Measurements from ENCODE around the gene PIGQ. TPM values are rescaled to one million over a fixed set of nuclear protein-coding genes. Genes with fewer than 3 reads are reported as not detected.

PIGQ gene
- total RNA-seq, 1 experiment from 2014 or later, result 72.5 TPM

DNA sequence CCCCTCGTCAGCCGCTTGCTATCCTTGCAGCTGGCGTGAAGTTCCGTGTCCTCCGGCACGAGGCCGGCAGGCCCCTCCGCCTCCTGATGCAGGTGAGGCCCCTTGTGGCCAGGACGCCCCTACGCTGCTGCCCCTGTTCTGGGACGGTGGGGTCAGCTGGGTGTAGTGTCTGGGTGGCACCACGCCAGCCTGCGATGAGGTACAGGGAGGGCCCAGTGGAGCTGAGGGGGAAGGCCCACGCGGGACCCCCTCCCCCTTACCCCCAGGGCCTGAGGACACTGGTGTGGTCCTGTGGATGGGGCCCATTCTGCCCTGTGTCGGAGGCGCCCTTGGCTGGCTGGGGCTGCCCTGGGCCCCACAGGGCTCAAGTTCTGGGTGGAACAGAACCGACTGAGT is 12.4 kb downstream of the PIGQ start:
- no peaks in the 10 kb centered on the region for H3K9me2 ChIP-seq (ENCODE audit: insufficient read depth)
- no peak overlapping the region for H3K4me3 ChIP-seq
- POLR2A ChIA-PET (ENCODE audit: unreplicated experiment), result no interaction called here
- no peaks in the 10 kb centered on the region; the same call in none of the 2 replicates for H4K20me1 ChIP-seq (ENCODE audit: insufficient read depth)
- H3K4me2 ChIP-seq, result no peak overlapping the region
- no peaks in the 10 kb centered on the region for H3K9me3 ChIP-seq (ENCODE audit: insufficient read depth, low read depth)
- H3K27ac ChIP-seq, result no peak overlapping the region
- CTCF ChIA-PET, result no interaction called here
- no peaks in the 10 kb centered on the region for H3K4me1 ChIP-seq (replicated peaks; ENCODE audit: insufficient read depth)
- H3K79me2 ChIP-seq (ENCODE audit: low read depth), result peaks cover 4% of the 10 kb centered on the region; the same call in 1 of the 2 replicates
- no peaks in the 10 kb centered on the region for H3K27me3 ChIP-seq (ENCODE audit: insufficient read depth, low read depth)
- no peak for DNase-seq
- TF ChIP-seq CTCF (conservative IDR thresholded peaks at IDR 0.05), result no peak
- TF ChIP-seq EZH2 (IDR thresholded peaks at IDR 0.05; ENCODE audit: low read depth), result no peak
- no peaks in the 10 kb centered on the region for H3K36me3 ChIP-seq (ENCODE audit: low read depth)
- no peak overlapping the region for H2AFZ ChIP-seq
- intact Hi-C loops (cut with micrococcal nuclease; ENCODE audit: unreplicated experiment), result no loop called here
- peaks cover under 1% of the 10 kb centered on the region; the same call in 1 of the 2 replicates for H3F3A ChIP-seq (ENCODE audit: insufficient read depth, low read depth)
- BruUV-seq (replicated peaks), result no TSS peak

DNA sequence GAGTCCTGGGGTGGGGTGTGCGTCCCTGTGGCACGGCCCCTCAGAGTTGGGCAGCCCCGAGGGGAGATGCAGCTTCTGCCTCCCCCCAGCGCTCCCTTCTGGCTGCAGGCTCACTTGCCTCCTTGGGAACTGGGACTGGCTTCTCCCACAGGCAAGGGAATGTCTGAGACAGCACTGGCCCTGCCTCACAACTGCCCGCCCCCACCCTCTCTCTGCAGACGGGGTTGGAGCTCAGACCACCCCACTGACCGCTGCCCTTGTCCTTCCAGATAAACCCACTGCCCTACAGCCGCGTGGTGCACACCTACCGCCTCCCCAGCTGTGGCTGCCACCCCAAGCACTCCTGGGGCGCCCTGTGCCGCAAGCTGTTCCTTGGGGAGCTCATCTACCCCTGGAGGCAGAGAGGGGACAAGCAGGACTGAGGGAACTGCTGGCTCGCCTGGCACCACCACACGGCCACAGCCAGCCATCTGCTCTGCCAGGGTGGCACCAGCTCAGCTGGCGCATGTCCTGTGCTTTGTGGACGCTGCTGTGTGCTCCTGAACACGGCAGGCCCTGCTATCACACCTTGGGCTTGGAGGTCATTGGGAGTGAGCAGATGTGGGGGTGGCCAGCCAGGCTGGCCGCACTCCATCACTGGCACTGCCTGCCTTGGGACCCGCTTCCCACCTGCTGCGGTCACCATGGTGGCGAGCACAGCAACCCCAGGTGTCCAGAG is 13.0 kb downstream of the PIGQ start:
- no peak overlapping the region for H3K27ac ChIP-seq
- H2AFZ ChIP-seq, result no peak overlapping the region
- peaks cover 6% of the 10 kb centered on the region; the same call in 1 of the 2 replicates for H3F3A ChIP-seq (ENCODE audit: insufficient read depth, low read depth)
- H3K36me3 ChIP-seq (ENCODE audit: low read depth), result no peaks in the 10 kb centered on the region
- ChIA-PET CTCF (no interaction called here), POLR2A (ENCODE audit: unreplicated experiment) (no interaction called here)
- no peak overlapping the region for H3K4me2 ChIP-seq
- TF ChIP-seq EZH2 (IDR thresholded peaks at IDR 0.05; ENCODE audit: low read depth) (no peak), CTCF (conservative IDR thresholded peaks at IDR 0.05) (0 out of 2 replicates have a peak, but pooled peaks have one; percentile 19)
- no peaks in the 10 kb centered on the region for H3K27me3 ChIP-seq (ENCODE audit: insufficient read depth, low read depth)
- no peak for DNase-seq
- H3K79me2 ChIP-seq (ENCODE audit: low read depth), result peaks cover 10% of the 10 kb centered on the region
- no peaks in the 10 kb centered on the region for H3K9me3 ChIP-seq (ENCODE audit: insufficient read depth, low read depth)
- peaks cover 3% of the 10 kb centered on the region for H3K4me1 ChIP-seq (replicated peaks; ENCODE audit: insufficient read depth)
- H3K4me3 ChIP-seq, result no peak overlapping the region
- intact Hi-C loops (cut with micrococcal nuclease; ENCODE audit: unreplicated experiment), result no loop called here
- H4K20me1 ChIP-seq (ENCODE audit: insufficient read depth), result no peaks in the 10 kb centered on the region; the same call in none of the 2 replicates
- no TSS peak for BruUV-seq (replicated peaks)
- no peaks in the 10 kb centered on the region for H3K9me2 ChIP-seq (ENCODE audit: insufficient read depth)

DNA sequence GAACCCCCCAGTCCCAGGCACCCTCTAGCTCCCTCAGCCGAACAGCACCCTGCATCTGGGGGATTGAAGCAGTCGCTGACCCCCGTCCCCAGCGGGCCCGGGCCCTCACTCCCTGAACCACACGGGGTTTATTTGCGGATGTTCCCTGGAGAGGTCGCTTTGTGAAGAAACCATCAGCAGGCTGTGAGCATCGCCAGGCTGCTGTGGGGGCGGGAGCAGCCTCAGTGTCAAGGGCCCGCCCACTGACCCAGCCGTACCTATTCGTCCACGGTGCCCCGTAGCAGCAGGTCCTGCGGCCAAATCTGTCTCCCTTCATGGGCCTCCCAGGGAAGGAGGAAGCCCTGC is 13.7 kb downstream of the PIGQ start:
- no peak overlapping the region for H3K27ac ChIP-seq
- H3K27me3 ChIP-seq (ENCODE audit: insufficient read depth, low read depth), result no peaks in the 10 kb centered on the region
- BruUV-seq (replicated peaks), result no TSS peak
- H3K4me2 ChIP-seq, result no peak overlapping the region
- no peaks in the 10 kb centered on the region for H3K9me2 ChIP-seq (ENCODE audit: insufficient read depth)
- CTCF ChIA-PET, result no interaction called here
- no peaks in the 10 kb centered on the region for H3K9me3 ChIP-seq (ENCODE audit: insufficient read depth, low read depth)
- intact Hi-C loops (cut with micrococcal nuclease; ENCODE audit: unreplicated experiment), result no loop called here
- no peaks in the 10 kb centered on the region; the same call in none of the 2 replicates for H4K20me1 ChIP-seq (ENCODE audit: insufficient read depth)
- no peak for DNase-seq
- H3K4me3 ChIP-seq, result no peak overlapping the region
- H3K36me3 ChIP-seq (ENCODE audit: low read depth), result no peaks in the 10 kb centered on the region
- H3K79me2 ChIP-seq (ENCODE audit: low read depth), result peaks cover 16% of the 10 kb centered on the region
- H3K4me1 ChIP-seq (replicated peaks; ENCODE audit: insufficient read depth), result peaks cover 6% of the 10 kb centered on the region
- peaks cover 7% of the 10 kb centered on the region; the same call in 1 of the 2 replicates for H3F3A ChIP-seq (ENCODE audit: insufficient read depth, low read depth)
- no peak overlapping the region for H2AFZ ChIP-seq
- TF ChIP-seq CTCF (conservative IDR thresholded peaks at IDR 0.05) (no peak), EZH2 (IDR thresholded peaks at IDR 0.05; ENCODE audit: low read depth) (no peak)
- POLR2A ChIA-PET (ENCODE audit: unreplicated experiment), result no interaction called here

All from PC-9 (cell line).